Activated gamma-delta T cell treated with Interleukin-2 at 50 U/mL for 16 hours (primary cell): ENCODE results near the gene CRTC1.

Experiments
- DNase-seq: peaks from one replicate; pipeline ENCODE4 v3.0.0-alpha.2; 2020

Gene CRTC1

DNA sequence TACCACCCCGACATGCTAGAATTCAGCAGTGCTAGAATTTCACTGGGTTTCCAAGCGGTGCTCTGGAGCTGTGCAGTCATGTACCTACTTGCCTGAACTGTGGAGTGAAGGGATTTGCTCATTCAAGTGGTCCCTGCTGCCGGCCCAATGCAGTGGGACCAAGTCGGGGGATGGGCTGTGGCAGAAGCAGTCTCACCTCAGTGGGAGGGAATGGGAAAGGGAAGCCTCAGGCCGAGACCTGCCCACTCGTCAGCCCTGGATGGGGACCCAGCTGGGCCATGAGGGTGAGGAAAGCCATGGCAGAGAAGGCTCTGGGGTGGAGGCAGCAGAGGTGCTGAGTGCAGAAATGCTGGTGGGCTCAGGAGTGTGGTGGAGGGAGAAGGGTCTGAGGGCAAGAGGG lies 31.7 kb upstream of the CRTC1 start:
- no peak for DNase-seq

DNA sequence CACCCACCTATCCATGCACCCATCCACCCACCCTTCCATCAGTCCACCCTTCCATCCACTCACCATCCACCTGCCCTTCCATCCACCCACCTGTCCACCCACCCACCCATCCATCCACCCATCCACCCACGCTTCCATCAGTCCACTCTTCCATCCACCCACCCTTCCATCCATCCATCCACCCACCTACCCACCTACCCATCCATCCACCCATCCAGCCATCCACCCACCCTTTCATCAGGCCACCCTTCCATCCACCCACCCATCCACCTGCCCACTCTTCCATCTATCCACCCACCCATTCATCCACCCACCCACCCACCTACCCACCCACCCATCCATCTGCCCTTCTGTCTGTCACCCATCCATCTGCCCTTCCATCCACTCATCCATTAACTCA lies 29.6 kb upstream of the CRTC1 start:
- no peak for DNase-seq

DNA sequence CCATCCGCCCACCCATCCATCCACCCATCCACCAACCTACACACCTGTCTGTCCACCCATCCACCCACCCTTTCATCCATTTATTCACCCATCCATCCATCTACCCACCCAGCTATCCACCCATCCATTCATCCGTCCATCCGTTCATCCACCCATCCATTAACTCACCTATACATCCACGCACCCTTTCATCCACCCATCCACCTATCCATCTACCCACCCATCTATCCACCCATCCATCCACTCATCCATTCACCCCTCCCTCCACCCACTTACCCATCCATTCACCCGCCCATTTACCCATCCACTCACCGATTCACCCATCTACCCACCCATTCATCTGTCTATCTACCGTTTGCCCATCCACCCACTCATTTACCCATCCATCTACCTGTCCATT lies 29.0 kb upstream of the CRTC1 start:
- no peak for DNase-seq

GRCh38 chr19:18655173-18655844 lies 28.2 kb upstream of the CRTC1 start:
- no peak for DNase-seq

- no peak for DNase-seq
These were observed 27.0 kb upstream of the CRTC1 start for GRCh38 chr19:18656337-18657086.

- no peak for DNase-seq
These were observed 25.7 kb upstream of the CRTC1 start for GRCh38 chr19:18657590-18658365.

- no peak for DNase-seq
These were observed 25.1 kb upstream of the CRTC1 start for GRCh38 chr19:18658366-18658855.

DNA sequence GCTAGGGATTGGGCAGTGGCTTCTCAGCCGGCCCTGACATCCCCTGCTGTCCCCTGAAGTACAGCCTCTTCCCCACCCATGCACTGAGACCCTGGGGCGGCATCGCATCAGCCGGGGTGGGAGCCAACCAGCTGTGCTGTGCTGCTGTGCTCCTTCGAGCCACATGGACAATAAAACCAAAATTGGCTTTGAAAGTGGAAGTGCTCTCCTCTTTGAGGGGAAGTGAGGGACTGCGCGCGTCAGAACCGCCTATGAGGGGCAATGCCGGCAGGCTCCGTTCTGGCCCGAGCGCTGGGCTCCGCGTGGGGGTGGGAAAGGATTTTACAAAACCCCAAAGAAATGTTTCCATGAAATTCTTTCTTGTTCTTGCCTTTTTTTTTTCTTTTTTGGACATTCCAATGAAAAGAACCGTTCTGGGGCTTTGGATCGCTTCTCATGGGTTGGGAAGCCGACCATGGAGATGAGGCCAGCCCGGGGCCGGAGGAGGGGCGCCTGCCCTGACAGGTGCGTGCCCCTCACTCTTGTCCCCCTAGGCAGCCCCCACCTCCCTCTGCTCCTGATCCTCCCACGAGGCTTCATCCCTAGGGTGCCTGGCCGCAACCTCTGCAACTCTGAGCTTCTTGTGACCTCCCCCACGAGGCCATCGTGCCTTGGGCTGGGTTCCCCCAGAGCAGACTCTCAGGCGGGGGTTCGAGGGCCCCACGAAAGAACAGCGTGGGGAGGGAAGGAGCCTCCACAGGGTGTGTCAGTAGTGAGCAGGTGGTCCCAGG lies 24.0 kb upstream of the CRTC1 start:
- DNase-seq = no peak

GRCh38 chr19:18660051-18660910 lies 23.2 kb upstream of the CRTC1 start:
- no peak for DNase-seq

GRCh38 chr19:18660939-18661670 lies 22.4 kb upstream of the CRTC1 start:
- DNase-seq = no peak

DNA sequence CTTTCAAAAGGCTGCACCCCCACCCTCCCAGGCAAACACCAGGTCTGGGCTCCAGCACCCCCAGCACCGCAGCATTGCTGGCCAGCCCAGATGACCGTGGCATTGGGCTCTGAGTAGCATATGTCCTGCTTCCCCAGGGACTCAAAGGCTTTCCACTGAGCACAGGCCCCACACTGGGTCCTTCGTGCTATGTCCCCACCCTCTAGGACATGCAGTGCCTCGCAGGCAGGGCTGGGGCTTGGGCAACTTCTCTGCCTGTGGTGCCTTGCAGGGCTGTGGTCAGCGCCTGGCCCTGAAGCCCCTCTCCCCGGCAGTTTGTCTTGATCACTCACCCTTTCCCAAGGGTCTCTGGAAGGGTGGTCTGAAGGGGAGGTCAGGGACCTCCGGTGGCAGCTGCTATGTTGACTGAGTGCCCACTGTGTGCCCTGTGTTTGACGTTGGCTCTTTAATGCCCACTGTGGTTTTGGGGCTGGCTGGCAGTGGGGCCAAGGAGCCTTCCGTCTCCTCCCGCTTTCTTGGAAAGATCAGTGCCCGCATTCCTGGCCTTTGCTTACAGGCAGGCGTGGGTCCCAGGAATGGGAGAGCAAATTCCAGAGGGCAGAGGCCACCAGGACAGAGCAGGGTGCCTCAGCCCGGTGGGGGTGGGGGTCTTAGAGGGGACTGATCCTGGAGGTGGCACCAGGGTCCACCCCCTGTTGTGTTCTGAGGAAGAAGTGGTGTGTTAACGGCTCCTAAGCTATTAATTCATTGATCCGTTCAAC lies 20.3 kb upstream of the CRTC1 start:
- no peak for DNase-seq

DNA sequence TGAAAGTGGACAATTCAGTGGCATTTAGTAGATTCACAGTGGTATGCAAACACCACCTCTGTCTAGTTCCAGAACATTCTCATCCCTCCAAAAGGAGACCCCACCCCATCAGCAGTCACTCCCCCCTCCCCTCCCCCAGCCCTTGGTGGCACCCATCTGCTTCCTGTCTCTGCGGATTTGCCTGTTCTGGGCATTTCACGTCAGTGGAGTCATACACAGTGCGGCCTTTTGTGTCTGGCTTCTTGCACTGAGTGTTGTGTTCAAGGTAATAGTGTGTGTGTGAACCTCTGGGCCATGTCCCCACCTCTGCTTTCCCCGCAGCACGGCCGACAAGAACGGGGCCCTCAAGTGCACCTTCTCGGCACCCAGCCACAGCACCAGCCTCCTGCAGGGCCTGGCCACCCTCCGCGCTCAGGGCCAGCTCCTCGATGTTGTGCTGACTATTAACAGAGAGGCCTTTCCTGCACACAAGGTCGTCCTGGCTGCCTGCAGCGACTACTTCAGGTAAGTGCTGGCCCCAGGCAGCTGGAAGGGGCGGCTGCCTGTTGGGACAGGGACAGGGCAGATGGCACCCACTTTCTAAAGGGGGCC lies 19.4 kb upstream of the CRTC1 start:
- DNase-seq = no peak

DNA sequence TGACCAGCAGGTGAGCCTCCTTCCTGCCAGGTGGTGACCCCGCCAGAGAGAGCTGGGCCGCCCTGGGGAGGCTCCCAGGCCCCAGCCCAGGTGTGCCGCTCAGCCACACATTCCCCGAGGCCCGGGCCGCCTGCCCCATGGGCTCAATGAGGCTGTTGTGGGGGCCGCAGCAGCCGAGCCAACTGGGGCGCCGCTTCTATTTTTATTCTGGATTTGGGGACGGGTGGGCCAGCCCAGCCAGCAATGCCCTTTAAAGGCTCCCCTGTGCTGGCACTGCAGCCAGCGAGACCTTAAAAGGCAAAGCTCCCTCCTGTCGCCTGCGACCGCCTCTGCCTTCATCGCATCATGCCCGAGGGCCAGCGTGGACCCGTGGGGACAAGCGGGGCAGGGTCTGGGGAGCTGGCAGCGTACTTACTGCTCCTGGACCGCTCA lies 17.7 kb upstream of the CRTC1 start:
- DNase-seq = no peak

- DNase-seq = no peak
These were observed 17.2 kb upstream of the CRTC1 start for GRCh38 chr19:18666317-18666716.

- no peak for DNase-seq
These were observed 16.7 kb upstream of the CRTC1 start for GRCh38 chr19:18666784-18667183.

DNA sequence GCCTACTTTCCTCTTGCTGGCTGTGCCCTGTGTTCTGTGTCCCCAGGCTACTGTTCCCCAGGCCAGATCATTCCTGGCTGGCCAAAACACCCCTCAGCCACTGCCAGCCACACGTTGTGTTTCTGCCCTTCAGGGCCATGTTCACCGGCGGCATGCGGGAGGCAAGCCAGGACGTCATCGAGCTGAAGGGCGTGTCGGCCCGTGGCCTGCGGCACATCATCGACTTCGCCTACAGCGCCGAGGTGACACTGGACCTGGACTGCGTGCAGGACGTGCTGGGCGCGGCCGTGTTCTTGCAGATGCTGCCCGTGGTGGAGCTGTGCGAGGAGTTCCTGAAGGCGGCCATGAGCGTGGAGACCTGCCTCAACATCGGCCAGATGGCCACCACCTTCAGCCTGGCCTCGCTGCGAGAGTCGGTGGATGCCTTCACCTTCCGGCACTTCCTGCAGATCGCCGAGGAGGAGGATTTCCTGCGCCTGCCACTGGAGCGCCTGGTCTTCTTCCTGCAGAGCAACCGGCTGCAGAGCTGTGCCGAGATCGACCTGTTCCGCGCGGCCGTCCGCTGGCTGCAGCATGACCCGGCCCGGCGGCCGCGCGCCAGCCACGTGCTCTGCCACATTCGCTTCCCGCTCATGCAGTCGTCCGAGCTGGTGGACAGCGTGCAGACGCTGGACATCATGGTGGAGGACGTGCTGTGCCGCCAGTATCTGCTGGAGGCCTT lies 15.8 kb upstream of the CRTC1 start:
- no peak for DNase-seq

- no peak for DNase-seq
These were observed 15.2 kb upstream of the CRTC1 start for GRCh38 chr19:18668252-18668631.

- no peak for DNase-seq
These were observed 14.5 kb upstream of the CRTC1 start for GRCh38 chr19:18668744-18669523.

- no peak for DNase-seq
These were observed 14.0 kb upstream of the CRTC1 start for GRCh38 chr19:18669524-18669817.
